ENCODE measurements around the gene PRRG3. TPM values are rescaled to one million over a fixed set of nuclear protein-coding genes. Genes with fewer than 3 reads are reported as not detected.
"Not testable (repeated sequence)": the region's sequence is repeated elsewhere in the genome, so short reads cannot be mapped to it uniquely, and the experiment has no call there.

Gene PRRG3
- total RNA-seq, 1 donor from 2014 or later, result 0.33 TPM

GRCh38 chrX:151687635-151688034 is 7.6 kb upstream of the PRRG3 start:
- Histone ChIP-seq H3K27me3 (ENCODE audit: control insufficient read depth, insufficient read depth, low read length) (no peaks in the 10 kb centered on the region), H3K36me3 (ENCODE audit: control insufficient read depth, insufficient read depth, low read length) (no peaks in the 10 kb centered on the region), H3K4me3 (ENCODE audit: low read depth, low read length) (no peak overlapping the region)
- TF ChIP-seq CTCF (IDR thresholded peaks at IDR 0.05; ENCODE audit: insufficient read depth, low read length, poor library complexity, severe bottlenecking), result no peak
- no peak for DNase-seq (ENCODE audit: low read depth)

GRCh38 chrX:151688695-151689094 is 6.6 kb upstream of the PRRG3 start:
- no peak for DNase-seq (ENCODE audit: low read depth)
- H3K4me3 ChIP-seq (ENCODE audit: low read depth, low read length), result no peak overlapping the region
- no peak for TF ChIP-seq CTCF (IDR thresholded peaks at IDR 0.05; ENCODE audit: insufficient read depth, low read length, poor library complexity, severe bottlenecking)
- H3K27me3 ChIP-seq (ENCODE audit: control insufficient read depth, insufficient read depth, low read length), result no peaks in the 10 kb centered on the region
- no peaks in the 10 kb centered on the region for H3K36me3 ChIP-seq (ENCODE audit: control insufficient read depth, insufficient read depth, low read length)

- TF ChIP-seq CTCF (IDR thresholded peaks at IDR 0.05; ENCODE audit: insufficient read depth, low read length, poor library complexity, severe bottlenecking), result no peak
- DNase-seq (ENCODE audit: low read depth), result no peak
- Histone ChIP-seq H3K36me3 (ENCODE audit: control insufficient read depth, insufficient read depth, low read length) (no peaks in the 10 kb centered on the region), H3K4me3 (ENCODE audit: low read depth, low read length) (no peak overlapping the region), H3K27me3 (ENCODE audit: control insufficient read depth, insufficient read depth, low read length) (no peaks in the 10 kb centered on the region)
Observed at GRCh38 chrX:151692825-151693224, 2.4 kb upstream of the PRRG3 start.

GRCh38 chrX:151694121-151694520 is 1.1 kb upstream of the PRRG3 start:
- no peak for DNase-seq (ENCODE audit: low read depth)
- Histone ChIP-seq H3K4me3 (ENCODE audit: low read depth, low read length) (no peak overlapping the region), H3K27me3 (ENCODE audit: control insufficient read depth, insufficient read depth, low read length) (no peaks in the 10 kb centered on the region), H3K36me3 (ENCODE audit: control insufficient read depth, insufficient read depth, low read length) (no peaks in the 10 kb centered on the region)
- no peak for TF ChIP-seq CTCF (IDR thresholded peaks at IDR 0.05; ENCODE audit: insufficient read depth, low read length, poor library complexity, severe bottlenecking)

GRCh38 chrX:151695583-151696340 is 504 bp downstream of the PRRG3 start:
- no peak for DNase-seq (ENCODE audit: low read depth)
- no peak overlapping the region for H3K4me3 ChIP-seq (ENCODE audit: low read depth, low read length)
- no peak for TF ChIP-seq CTCF (IDR thresholded peaks at IDR 0.05; ENCODE audit: insufficient read depth, low read length, poor library complexity, severe bottlenecking)
- H3K36me3 ChIP-seq (ENCODE audit: control insufficient read depth, insufficient read depth, low read length), result no peaks in the 10 kb centered on the region
- no peaks in the 10 kb centered on the region for H3K27me3 ChIP-seq (ENCODE audit: control insufficient read depth, insufficient read depth, low read length)

- not testable (repeated sequence) for H3K4me3 ChIP-seq (ENCODE audit: low read depth, low read length); H3K36me3 ChIP-seq (ENCODE audit: control insufficient read depth, insufficient read depth, low read length); DNase-seq (ENCODE audit: low read depth); H3K27me3 ChIP-seq (ENCODE audit: control insufficient read depth, insufficient read depth, low read length)
Observed at GRCh38 chrX:151697082-151697481, 1.8 kb downstream of the PRRG3 start.
